MG63 (cell line): ENCODE data around the gene GMPR2. TPM values are rescaled to one million over a fixed set of nuclear protein-coding genes. Genes with fewer than 3 reads are reported as not detected.

Source experiments
- DNase-seq: peaks from one replicate; pipeline ENCODE4 v3.0.0-alpha.2; 2020
- H3K27me3 ChIP-seq: fragments of 250-450 bp; sonication (Bioruptor Pico); 2 replicates; pipeline ENCODE4 v1.5.1; 2020; ENCODE audit warnings: mild to moderate bottlenecking, moderate library complexity
- H3K36me3 ChIP-seq: fragments of 250-450 bp; sonication (Bioruptor Pico); 2 replicates; pipeline ENCODE4 v1.5.1; 2020; ENCODE audit warnings: mild to moderate bottlenecking, moderate library complexity
- H3K4me3 ChIP-seq: fragments of 250-450 bp; sonication (Bioruptor Pico); 2 replicates; pipeline ENCODE4 v1.5.1; 2020; ENCODE audit warnings: mild to moderate bottlenecking, moderate library complexity
- H3K9me3 ChIP-seq: fragments of 250-450 bp; sonication (Bioruptor Pico); 2 replicates; pipeline ENCODE4 v1.5.1; 2020; ENCODE audit warnings: mild to moderate bottlenecking, moderate library complexity
- total RNA-seq: library from RNA; depleted of rRNA; stranded (reverse); fragments of >200 nt; shearing (Covaris generic); gene quantifications from 2 replicates; pipeline ENCODE4 v1.2.3, GENCODE V29; 2014; ENCODE audit warnings: low replicate concordance; rRNA removed

Gene GMPR2
- total RNA-seq, 1 experiment from 2014 or later: 54.0 TPM

GRCh38 chr14:24280797-24281460 is 48.2 kb downstream of the GMPR2 start:
- no peaks in the 10 kb centered on the region for H3K9me3 ChIP-seq
- H3K36me3 ChIP-seq: no peaks in the 10 kb centered on the region
- no peak for DNase-seq
- H3K27me3 ChIP-seq: no peaks in the 10 kb centered on the region
- H3K4me3 ChIP-seq: no peak overlapping the region

- no peak overlapping the region for H3K4me3 ChIP-seq
- H3K27me3 ChIP-seq: no peaks in the 10 kb centered on the region
- H3K9me3 ChIP-seq: no peaks in the 10 kb centered on the region
- H3K36me3 ChIP-seq: no peaks in the 10 kb centered on the region
- DNase-seq: no peak
Measured at GRCh38 chr14:24281636-24282035, 48.9 kb downstream of the GMPR2 start.

DNA sequence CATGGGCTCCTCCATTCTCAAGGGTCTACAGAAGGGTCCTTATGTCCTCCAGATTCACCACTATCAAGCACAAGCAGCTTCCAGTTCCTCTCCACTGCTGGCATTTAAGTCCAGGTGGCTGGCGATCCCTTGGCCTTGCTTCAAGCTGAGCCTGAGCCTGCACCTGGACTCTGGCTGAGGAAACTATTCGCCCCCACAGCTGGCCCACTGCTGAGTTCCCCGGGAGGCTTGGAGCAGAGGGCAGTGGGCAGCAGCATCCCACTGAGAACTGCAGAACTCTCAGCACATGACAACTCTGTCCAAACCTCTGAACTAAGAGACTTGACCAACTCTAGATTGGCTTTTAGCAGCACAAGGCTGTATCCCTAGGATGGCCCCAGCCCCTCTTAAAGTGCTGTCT is 50.0 kb downstream of the GMPR2 start:
- H3K36me3 ChIP-seq: no peaks in the 10 kb centered on the region
- no peaks in the 10 kb centered on the region for H3K27me3 ChIP-seq
- DNase-seq: no peak
- no peaks in the 10 kb centered on the region for H3K9me3 ChIP-seq
- H3K4me3 ChIP-seq: no peak overlapping the region

DNA sequence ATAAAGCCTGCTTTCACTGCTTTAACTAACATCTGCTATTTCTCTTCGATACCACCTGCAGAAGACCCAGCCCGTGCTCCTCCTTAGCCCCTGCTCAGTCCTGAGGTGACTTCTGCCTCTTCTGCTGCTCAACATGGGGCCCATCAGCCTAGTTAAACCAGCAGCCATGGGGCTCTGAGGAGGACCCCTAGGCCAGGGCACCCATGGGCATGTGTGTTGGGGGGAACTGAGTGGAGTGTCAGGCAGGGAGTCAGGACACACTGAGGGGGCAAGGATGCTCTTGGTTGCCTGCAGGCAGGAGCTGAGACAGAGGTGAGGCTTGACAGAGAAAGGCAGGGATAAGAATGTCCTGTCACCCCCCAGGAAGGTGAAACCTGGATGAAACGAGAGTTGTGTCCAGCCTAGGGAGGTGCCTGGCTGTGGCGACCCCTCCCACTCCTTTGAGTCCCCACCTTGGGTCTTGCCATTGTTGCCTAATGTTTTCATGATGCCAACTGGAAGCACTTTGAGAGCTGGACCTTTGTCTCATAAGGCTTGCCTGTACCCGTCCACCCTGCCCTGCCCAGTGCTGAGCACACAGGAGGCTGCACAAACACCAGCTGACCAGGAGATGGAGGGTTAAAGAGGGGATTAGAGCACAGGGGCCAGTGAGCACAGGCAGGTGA is 51.2 kb downstream of the GMPR2 start:
- no peaks in the 10 kb centered on the region for H3K27me3 ChIP-seq
- H3K4me3 ChIP-seq: no peak overlapping the region
- DNase-seq: no peak
- no peaks in the 10 kb centered on the region for H3K9me3 ChIP-seq
- H3K36me3 ChIP-seq: no peaks in the 10 kb centered on the region

GRCh38 chr14:24284501-24285035 is 51.8 kb downstream of the GMPR2 start:
- Histone ChIP-seq H3K9me3 (no peaks in the 10 kb centered on the region), H3K36me3 (no peaks in the 10 kb centered on the region), H3K27me3 (no peaks in the 10 kb centered on the region), H3K4me3 (no peak overlapping the region)
- no peak for DNase-seq

DNA sequence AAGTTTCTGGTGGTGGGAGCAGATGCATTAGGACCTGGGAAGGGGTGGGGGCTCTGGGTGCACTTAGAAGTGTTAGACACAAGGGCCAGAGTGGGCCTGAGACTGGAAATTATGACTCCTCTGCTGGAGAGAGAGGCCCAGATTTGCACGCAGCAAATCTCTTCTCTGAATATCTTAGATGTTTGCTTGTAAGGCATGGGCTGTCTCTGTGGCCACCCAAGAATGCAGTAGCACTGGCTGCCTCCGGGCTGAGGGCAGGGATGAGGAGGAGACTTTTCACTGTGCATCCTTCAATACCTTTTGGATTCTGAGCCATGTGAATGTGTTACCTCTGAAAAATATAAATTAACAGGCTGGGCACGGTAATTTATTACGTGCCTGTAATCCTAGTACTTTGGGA is 52.6 kb downstream of the GMPR2 start:
- Histone ChIP-seq H3K27me3 (no peaks in the 10 kb centered on the region), H3K4me3 (no peak overlapping the region), H3K9me3 (no peaks in the 10 kb centered on the region), H3K36me3 (no peaks in the 10 kb centered on the region)
- no peak for DNase-seq

- Histone ChIP-seq H3K4me3 (no peak overlapping the region), H3K36me3 (no peaks in the 10 kb centered on the region), H3K9me3 (no peaks in the 10 kb centered on the region), H3K27me3 (no peaks in the 10 kb centered on the region)
- DNase-seq: no peak
Measured at GRCh38 chr14:24286996-24287395, 54.3 kb downstream of the GMPR2 start.

Other genes with a start within 250 kb of the GMPR2 start
- 2.0 and 13.5 TPM in 2 replicates for gene DHRS4L2, start 244.0 kb upstream of the GMPR2 start, total RNA-seq
- gene CARMIL3, start 180.9 kb upstream of the GMPR2 start, total RNA-seq: not detected in 2 replicates
- gene CPNE6, start 161.4 kb upstream of the GMPR2 start, total RNA-seq: not detected in 2 replicates
- gene PCK2, start 138.6 kb upstream of the GMPR2 start, total RNA-seq: 6.7 and 27.5 TPM in 2 replicates
- 22.7 and 64.7 TPM in 2 replicates for gene DCAF11, start 118.2 kb upstream of the GMPR2 start, total RNA-seq
- gene NRL, start 118.0 kb upstream of the GMPR2 start, total RNA-seq: 1.9 and 4.9 TPM in 2 replicates
- 0.79 TPM in 1 of 2 replicates, not detected in the other for gene FITM1, start 102.3 kb upstream of the GMPR2 start, total RNA-seq
- gene PSME1, start 96.7 kb upstream of the GMPR2 start, total RNA-seq: 37.5 and 39.3 TPM in 2 replicates
- 7.2 and 15.7 TPM in 2 replicates for gene EMC9, start 91.3 kb upstream of the GMPR2 start, total RNA-seq
- 84.9 and 111 TPM in 2 replicates for gene PSME2, start 86.3 kb upstream of the GMPR2 start, total RNA-seq
- gene RNF31, start 85.4 kb upstream of the GMPR2 start, total RNA-seq: 39.6 and 52.1 TPM in 2 replicates
- 15.8 and 26.4 TPM in 2 replicates for gene IRF9, start 71.7 kb upstream of the GMPR2 start, total RNA-seq
- 0.66 and 2.1 TPM in 2 replicates for gene REC8, start 60.8 kb upstream of the GMPR2 start, total RNA-seq
- 41.0 and 60.5 TPM in 2 replicates for gene IPO4, start 44.1 kb upstream of the GMPR2 start, total RNA-seq
- gene TM9SF1, start 37.5 kb upstream of the GMPR2 start, total RNA-seq: 25.2 and 39.3 TPM in 2 replicates
- gene TSSK4, start 27.2 kb upstream of the GMPR2 start, total RNA-seq: not detected in 2 replicates
- 20.0 and 75.5 TPM in 2 replicates for gene CHMP4A, start 19.4 kb upstream of the GMPR2 start, total RNA-seq
- 2.5 and 4.5 TPM in 2 replicates for gene MDP1, start 16.9 kb upstream of the GMPR2 start, total RNA-seq
- gene NEDD8, start 562 bp upstream of the GMPR2 start, total RNA-seq: 138 and 173 TPM in 2 replicates
- 23.6 and 36.7 TPM in 2 replicates for gene TINF2, start 9.7 kb downstream of the GMPR2 start, total RNA-seq
- gene TGM1, start 30.2 kb downstream of the GMPR2 start, total RNA-seq: 0.86 and 2.0 TPM in 2 replicates
- 1.7 and 2.6 TPM in 2 replicates for gene RABGGTA, start 38.7 kb downstream of the GMPR2 start, total RNA-seq
- gene DHRS1, start 66.9 kb downstream of the GMPR2 start, total RNA-seq: 1.5 and 2.5 TPM in 2 replicates
- gene NOP9, start 66.9 kb downstream of the GMPR2 start, total RNA-seq: 6.6 and 10.6 TPM in 2 replicates
- gene CIDEB, start 75.0 kb downstream of the GMPR2 start, total RNA-seq: not detected in 2 replicates
- gene LTB4R2, start 77.2 kb downstream of the GMPR2 start, total RNA-seq: 0.59 and 0.82 TPM in 2 replicates
- gene LTB4R, start 78.6 kb downstream of the GMPR2 start, total RNA-seq: 1.4 and 1.5 TPM in 2 replicates
- gene ADCY4, start 102.1 kb downstream of the GMPR2 start, total RNA-seq: not detected in 2 replicates
- gene RIPK3, start 107.1 kb downstream of the GMPR2 start, total RNA-seq: not detected in 2 replicates
- gene NFATC4, start 135.3 kb downstream of the GMPR2 start, total RNA-seq: 4.9 and 14.5 TPM in 2 replicates
- gene NYNRIN, start 166.1 kb downstream of the GMPR2 start, total RNA-seq: 0.30 TPM in 1 of 2 replicates, not detected in the other
- gene CBLN3, start 196.7 kb downstream of the GMPR2 start, total RNA-seq: 2.0 TPM in 1 of 2 replicates, not detected in the other
- gene KHNYN, start 197.0 kb downstream of the GMPR2 start, total RNA-seq: 19.1 and 30.7 TPM in 2 replicates
- 16.8 and 32.0 TPM in 2 replicates for gene SDR39U1, start 209.8 kb downstream of the GMPR2 start, total RNA-seq